Neuronal stem cell (in vitro differentiated cells): ENCODE results near the gene TARS1.

Source experiments
- DNase-seq: peaks from one replicate; pipeline ENCODE4 v3.0.0-alpha.2; 2013; ENCODE audit warnings: low spot score
- H2AFZ ChIP-seq: one replicate; pipeline ENCODE4 v1.6.1; 2013; ENCODE audit warnings: mild to moderate bottlenecking, low read length, inconsistent platforms
- H2AK5ac ChIP-seq: 2 replicates; pipeline ENCODE4 v1.6.1; 2013; ENCODE audit warnings: low read depth, mild to moderate bottlenecking, inconsistent platforms, low read length, moderate library complexity, mixed read lengths
- H2BK120ac ChIP-seq: 2 replicates; pipeline ENCODE4 v1.6.1; 2013; ENCODE audit warnings: low read depth, mild to moderate bottlenecking, inconsistent platforms, low read length, moderate library complexity, mixed read lengths
- H2BK12ac ChIP-seq: one replicate; pipeline ENCODE4 v1.6.1; 2013; ENCODE audit warnings: low read length, inconsistent platforms
- H2BK15ac ChIP-seq: 2 replicates; pipeline ENCODE4 v1.6.1; 2013; ENCODE audit warnings: mild to moderate bottlenecking, low read length, inconsistent platforms, mixed read lengths
- H2BK5ac ChIP-seq: one replicate; pipeline ENCODE4 v1.6.1; 2013; ENCODE audit warnings: inconsistent platforms, mild to moderate bottlenecking, low read length, moderate library complexity
- H3K14ac ChIP-seq: one replicate; pipeline ENCODE4 v1.6.1; 2013; ENCODE audit warnings: low read length, inconsistent platforms
- H3K18ac ChIP-seq: 2 replicates; pipeline ENCODE4 v1.6.1; 2013; ENCODE audit warnings: low read length, inconsistent platforms
- H3K23ac ChIP-seq: 2 replicates; pipeline ENCODE4 v1.6.1; 2013; ENCODE audit warnings: low read depth, mild to moderate bottlenecking, mixed read lengths, low read length, inconsistent platforms; ENCODE audit not compliant: poor library complexity
- H3K27ac ChIP-seq: replicated peaks from 3 replicates; pipeline ENCODE4 v1.5.1; 2013; ENCODE audit warnings: low read length, inconsistent platforms
- H3K27me3 ChIP-seq, 3 experiments: 2 replicates each; pipeline ENCODE4 v1.6.1; 2013; ENCODE audit warnings: low read length in 3 of 3, mild to moderate bottlenecking in 2 of 3, inconsistent platforms in 1 of 3, low read depth in 1 of 3, mixed read lengths in 1 of 3, moderate library complexity in 1 of 3; ENCODE audit not compliant: control insufficient read depth in 3 of 3, insufficient read depth in 3 of 3
- H3K36me3 ChIP-seq, 2 donors: replicated peaks in 1 of 2; 2 replicates each; pipeline ENCODE4 v1.6.1; 2013; ENCODE audit warnings: low read length in 2 of 2; ENCODE audit not compliant: control insufficient read depth in 2 of 2, insufficient read depth in 2 of 2
- H3K4ac ChIP-seq: 2 replicates; pipeline ENCODE4 v1.6.1; 2013; ENCODE audit warnings: inconsistent platforms, mild to moderate bottlenecking, low read length, moderate library complexity
- H3K4me1 ChIP-seq, 2 donors: 1 replicate in 1 of 2; 2 replicates in 1 of 2; pipeline ENCODE4 v1.6.1; 2013; ENCODE audit warnings: low read length in 2 of 2, low read depth in 1 of 2; ENCODE audit not compliant: control insufficient read depth in 2 of 2, insufficient read depth in 1 of 2
- H3K4me2 ChIP-seq: one replicate; pipeline ENCODE4 v1.6.1; 2013; ENCODE audit warnings: mild to moderate bottlenecking, low read length, inconsistent platforms; ENCODE audit not compliant: insufficient read depth, poor library complexity, severe bottlenecking
- H3K4me3 ChIP-seq, 2 donors: 2 replicates each; pipeline ENCODE4 v1.5.1; 2013; ENCODE audit warnings: low read length in 2 of 2, mild to moderate bottlenecking in 2 of 2, inconsistent platforms in 1 of 2, moderate library complexity in 1 of 2
- H3K79me1 ChIP-seq: one replicate; pipeline ENCODE4 v1.6.1; 2013; ENCODE audit warnings: low read depth, mild to moderate bottlenecking, inconsistent platforms, low read length, moderate library complexity
- H3K9ac ChIP-seq: one replicate; pipeline ENCODE4 v1.6.1; 2013; ENCODE audit warnings: mild to moderate bottlenecking, low read depth, low read length, inconsistent platforms; ENCODE audit not compliant: poor library complexity
- H3K9me3 ChIP-seq, 2 donors: replicated peaks in 1 of 2; 2 replicates each; pipeline versions ENCODE3 to v1.6.1; 2013; ENCODE audit warnings: low read length in 2 of 2, mild to moderate bottlenecking in 2 of 2, inconsistent platforms in 1 of 2, low read depth in 1 of 2, mixed read lengths in 1 of 2, moderate library complexity in 1 of 2; ENCODE audit not compliant: control insufficient read depth in 2 of 2, insufficient read depth in 1 of 2
- H4K8ac ChIP-seq: one replicate; pipeline ENCODE4 v1.6.1; 2013; ENCODE audit warnings: low read depth, mild to moderate bottlenecking, inconsistent platforms, low read length, moderate library complexity
- H4K91ac ChIP-seq: one replicate; pipeline ENCODE4 v1.6.1; 2013; ENCODE audit warnings: low read length, low read depth, mild to moderate bottlenecking, inconsistent platforms; ENCODE audit not compliant: poor library complexity
- WGBS, 2 donors: extraction: QIAGEN DNeasy Blood & Tissue Kit; methylation state at CpG; one replicate each; pipeline ENCODE4 v1.1.7; 2013; ENCODE audit warnings: missing lambda C conversion rate in 2 of 2, mixed read lengths in 1 of 2; ENCODE audit not compliant: insufficient read length in 2 of 2, insufficient replicate concordance in 1 of 2; ENCODE audit errors: extremely low coverage in 2 of 2; 5-methylcytosine and 5-hydroxymethylcytosine counted together

The TARS1 gene

GRCh38 chr5:33411498-33411897, 29.3 kb upstream of the TARS1 start:
- Histone ChIP-seq H3K14ac (no peak overlapping the region), H3K79me1 (no peaks in the 10 kb centered on the region), H2AFZ (no peak overlapping the region), H2BK5ac (no peak overlapping the region), H3K4me3 (no peak overlapping the region), H4K91ac (no peak overlapping the region), H3K27me3 (no peaks in the 10 kb centered on the region), H3K9me3 (no peaks in the 10 kb centered on the region), H2AK5ac (no peak overlapping the region), H2BK15ac (no peak overlapping the region), H3K36me3 (no peaks in the 10 kb centered on the region), H3K27ac (no peak overlapping the region), H3K23ac (no peak overlapping the region), H3K18ac (no peak overlapping the region), H4K8ac (no peak overlapping the region), H2BK12ac (no peak overlapping the region), H3K9ac (no peak overlapping the region), H2BK120ac (no peak overlapping the region), H3K4me2 (no peak overlapping the region), H3K4me1 (peaks cover 0 to 2% of the 10 kb centered on the region in 2 donors), H3K4ac (no peak overlapping the region)
- WGBS, 2 donors = no CpG with 5 or more reads among the region's 1 CpG
- DNase-seq = no peak

- H3K36me3 ChIP-seq = no peaks in the 10 kb centered on the region
- no peak overlapping the region for H2BK120ac ChIP-seq
- H3K9ac ChIP-seq = no peak overlapping the region
- no peak overlapping the region for H3K4me2 ChIP-seq
- no peak overlapping the region for H2BK5ac ChIP-seq
- no peak overlapping the region for H3K4ac ChIP-seq
- no peak overlapping the region for H2BK12ac ChIP-seq
- no peak overlapping the region for H3K14ac ChIP-seq
- H2AFZ ChIP-seq = no peak overlapping the region
- no peak overlapping the region for H3K27ac ChIP-seq
- H3K18ac ChIP-seq = no peak overlapping the region
- DNase-seq = no peak
- no CpG with 5 or more reads among the region's 4 CpGs for WGBS, 2 donors
- no peak overlapping the region for H3K23ac ChIP-seq
- H2AK5ac ChIP-seq = no peak overlapping the region
- no peaks in the 10 kb centered on the region for H3K79me1 ChIP-seq
- no peaks in the 10 kb centered on the region for H3K4me1 ChIP-seq
- no peak overlapping the region for H2BK15ac ChIP-seq
- H3K9me3 ChIP-seq = no peaks in the 10 kb centered on the region
- H4K91ac ChIP-seq = no peak overlapping the region
- H4K8ac ChIP-seq = no peak overlapping the region
- no peak overlapping the region for H3K4me3 ChIP-seq
- no peaks in the 10 kb centered on the region for H3K27me3 ChIP-seq
Measured at GRCh38 chr5:33415811-33416354, 24.9 kb upstream of the TARS1 start.

- H2BK12ac ChIP-seq = no peak overlapping the region
- H3K4me1 ChIP-seq = no peaks in the 10 kb centered on the region
- no peak overlapping the region for H3K27ac ChIP-seq
- H3K14ac ChIP-seq = no peak overlapping the region
- no peak overlapping the region for H2AK5ac ChIP-seq
- no peak overlapping the region for H3K23ac ChIP-seq
- no peaks in the 10 kb centered on the region for H3K36me3 ChIP-seq
- H3K4ac ChIP-seq = no peak overlapping the region
- H4K91ac ChIP-seq = no peak overlapping the region
- no peak overlapping the region for H2BK120ac ChIP-seq
- H3K9me3 ChIP-seq = no peaks in the 10 kb centered on the region
- no peak overlapping the region for H4K8ac ChIP-seq
- no peak overlapping the region for H3K18ac ChIP-seq
- no peak overlapping the region for H2BK5ac ChIP-seq
- H2BK15ac ChIP-seq = no peak overlapping the region
- H2AFZ ChIP-seq = no peak overlapping the region
- no peak for DNase-seq
- no peak overlapping the region for H3K4me2 ChIP-seq
- no peak overlapping the region for H3K4me3 ChIP-seq
- H3K79me1 ChIP-seq = no peaks in the 10 kb centered on the region
- peaks cover 0 to 5% (median 0%) of the 10 kb centered on the region in 3 experiments for H3K27me3 ChIP-seq
- H3K9ac ChIP-seq = no peak overlapping the region
Measured at GRCh38 chr5:33417632-33418031, 23.1 kb upstream of the TARS1 start.

GRCh38 chr5:33420946-33421345, 19.8 kb upstream of the TARS1 start:
- WGBS, 2 donors = no CpG with 5 or more reads among the region's 5 CpGs
- Histone ChIP-seq H2BK12ac (no peak overlapping the region), H3K14ac (no peak overlapping the region), H3K4me2 (no peak overlapping the region), H3K27me3 (peaks cover 0 to 5% (median 0%) of the 10 kb centered on the region in 3 experiments), H3K4ac (no peak overlapping the region), H3K23ac (no peak overlapping the region), H3K27ac (no peak overlapping the region), H2BK15ac (no peak overlapping the region), H2AFZ (no peak overlapping the region), H2BK120ac (no peak overlapping the region), H3K9me3 (no peaks in the 10 kb centered on the region), H2AK5ac (no peak overlapping the region), H3K36me3 (no peaks in the 10 kb centered on the region), H4K91ac (no peak overlapping the region), H4K8ac (no peak overlapping the region), H3K18ac (no peak overlapping the region), H3K79me1 (no peaks in the 10 kb centered on the region), H3K4me3 (no peak overlapping the region), H2BK5ac (no peak overlapping the region), H3K4me1 (no peaks in the 10 kb centered on the region), H3K9ac (no peak overlapping the region)
- DNase-seq = no peak
